ENCODE measurements around the gene CDH23. TPM values are rescaled to one million over a fixed set of nuclear protein-coding genes. Genes with fewer than 3 reads are reported as not detected.

Gene CDH23
- total and polyA plus RNA-seq, 2 donors from 2014 or later, result 1.1 to 6.4 TPM

DNA sequence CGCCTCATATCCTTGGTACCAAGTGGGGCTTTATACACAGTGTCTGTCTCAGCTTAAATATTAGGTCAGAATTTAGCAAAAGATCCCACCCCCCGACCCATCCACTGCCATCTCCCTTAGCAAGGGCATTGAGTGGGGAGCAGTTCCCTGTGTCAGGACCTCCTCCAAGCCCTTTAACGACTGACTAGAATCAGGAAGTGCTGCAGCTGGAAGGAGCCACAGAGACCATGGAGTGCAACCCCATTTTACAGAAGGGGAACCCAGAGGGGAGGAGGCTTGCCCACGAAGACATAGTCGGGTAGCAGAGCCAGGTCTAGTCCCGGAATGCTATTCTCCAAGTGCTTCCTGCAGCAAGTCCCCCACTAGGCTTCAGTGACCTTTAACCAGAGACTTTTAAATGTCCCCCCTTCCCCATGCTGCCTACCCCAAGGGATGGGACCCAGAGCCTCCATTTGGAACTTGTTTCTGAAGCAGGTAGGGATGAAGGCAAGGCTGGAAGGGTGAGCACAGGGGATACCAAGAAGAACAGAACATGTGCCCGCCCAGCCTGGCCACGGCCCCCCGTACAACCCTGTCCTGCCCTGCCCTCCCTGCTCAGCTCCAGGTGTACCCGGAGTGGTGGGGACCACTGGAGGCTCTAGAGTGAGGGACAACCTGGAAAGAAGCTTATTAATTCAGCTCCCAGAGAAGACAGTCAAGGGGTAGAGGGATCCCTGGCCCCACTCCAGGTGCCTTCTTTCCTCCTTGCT is 281.5 kb downstream of the CDH23 start:
- no peaks in the 10 kb centered on the region for H3K27me3 ChIP-seq (ENCODE audit: control insufficient read depth, insufficient read depth, low read length)
- H3K9me3 ChIP-seq (ENCODE audit: control insufficient read depth in 2 of 3, insufficient read depth in 1 of 3, low read length in 3 of 3), result no peaks in the 10 kb centered on the region
- no peak overlapping the region for H3K27ac ChIP-seq (ENCODE audit: low read depth in 2 of 2, low read length in 2 of 2)
- FAIRE-seq (no peak), DNase-seq (no peak)
- no peak overlapping the region for H3K4me3 ChIP-seq (ENCODE audit: low read length in 3 of 3)
- TF ChIP-seq, protein P1, sequence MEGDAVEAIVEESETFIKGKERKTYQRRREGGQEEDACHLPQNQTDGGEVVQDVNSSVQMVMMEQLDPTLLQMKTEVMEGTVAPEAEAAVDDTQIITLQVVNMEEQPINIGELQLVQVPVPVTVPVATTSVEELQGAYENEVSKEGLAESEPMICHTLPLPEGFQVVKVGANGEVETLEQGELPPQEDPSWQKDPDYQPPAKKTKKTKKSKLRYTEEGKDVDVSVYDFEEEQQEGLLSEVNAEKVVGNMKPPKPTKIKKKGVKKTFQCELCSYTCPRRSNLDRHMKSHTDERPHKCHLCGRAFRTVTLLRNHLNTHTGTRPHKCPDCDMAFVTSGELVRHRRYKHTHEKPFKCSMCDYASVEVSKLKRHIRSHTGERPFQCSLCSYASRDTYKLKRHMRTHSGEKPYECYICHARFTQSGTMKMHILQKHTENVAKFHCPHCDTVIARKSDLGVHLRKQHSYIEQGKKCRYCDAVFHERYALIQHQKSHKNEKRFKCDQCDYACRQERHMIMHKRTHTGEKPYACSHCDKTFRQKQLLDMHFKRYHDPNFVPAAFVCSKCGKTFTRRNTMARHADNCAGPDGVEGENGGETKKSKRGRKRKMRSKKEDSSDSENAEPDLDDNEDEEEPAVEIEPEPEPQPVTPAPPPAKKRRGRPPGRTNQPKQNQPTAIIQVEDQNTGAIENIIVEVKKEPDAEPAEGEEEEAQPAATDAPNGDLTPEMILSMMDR (IDR thresholded peaks at IDR 0.05; ENCODE audit: borderline replicate concordance, extremely low read depth, insufficient read depth), result no peak
- intact Hi-C loops (cut with DNase I), result no loop called here
- no peak overlapping the region for H3K9ac ChIP-seq (ENCODE audit: low read length in 3 of 3)
- no peaks in the 10 kb centered on the region for H3K36me3 ChIP-seq (ENCODE audit: control insufficient read depth in 2 of 3, insufficient read depth in 3 of 3, low read length in 3 of 3)
- no peaks in the 10 kb centered on the region for H3K4me1 ChIP-seq (ENCODE audit: control insufficient read depth in 2 of 3, insufficient read depth in 2 of 3, low read depth in 1 of 3, low read length in 3 of 3)

DNA sequence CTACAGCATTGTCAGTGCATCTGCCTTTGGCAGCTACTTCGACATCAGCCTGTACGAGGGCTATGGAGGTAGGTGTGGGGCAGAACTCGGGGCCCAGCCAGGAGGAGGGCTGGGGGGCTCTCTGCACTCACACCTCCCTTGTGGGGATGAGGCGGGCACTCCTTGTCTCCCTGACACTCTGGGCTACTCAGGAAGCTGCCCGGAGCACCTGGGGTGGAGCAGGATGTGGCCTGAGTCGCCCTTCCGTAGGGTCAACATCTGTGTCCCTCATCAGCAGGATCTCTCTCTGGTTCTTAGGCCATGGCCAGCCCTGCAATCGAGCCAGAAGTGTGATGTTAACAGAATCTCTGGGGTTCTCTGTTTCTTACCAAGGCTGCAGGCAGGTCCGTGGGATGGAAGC is 282.7 kb downstream of the CDH23 start:
- Histone ChIP-seq H3K9ac (ENCODE audit: low read length in 3 of 3) (no peak overlapping the region), H3K27ac (ENCODE audit: low read depth in 2 of 2, low read length in 2 of 2) (no peak overlapping the region), H3K27me3 (ENCODE audit: control insufficient read depth, insufficient read depth, low read length) (no peaks in the 10 kb centered on the region), H3K4me3 (ENCODE audit: low read length in 3 of 3) (no peak overlapping the region), H3K4me1 (ENCODE audit: control insufficient read depth in 2 of 3, insufficient read depth in 2 of 3, low read depth in 1 of 3, low read length in 3 of 3) (no peaks in the 10 kb centered on the region), H3K36me3 (ENCODE audit: control insufficient read depth in 2 of 3, insufficient read depth in 3 of 3, low read length in 3 of 3) (no peaks in the 10 kb centered on the region), H3K9me3 (ENCODE audit: control insufficient read depth in 2 of 3, insufficient read depth in 1 of 3, low read length in 3 of 3) (no peaks in the 10 kb centered on the region)
- DNase-seq, result no peak
- FAIRE-seq, result no peak
- intact Hi-C loops (cut with DNase I), result no loop called here
- TF ChIP-seq, protein P1 (IDR thresholded peaks at IDR 0.05; ENCODE audit: borderline replicate concordance, extremely low read depth, insufficient read depth), result no peak

DNA sequence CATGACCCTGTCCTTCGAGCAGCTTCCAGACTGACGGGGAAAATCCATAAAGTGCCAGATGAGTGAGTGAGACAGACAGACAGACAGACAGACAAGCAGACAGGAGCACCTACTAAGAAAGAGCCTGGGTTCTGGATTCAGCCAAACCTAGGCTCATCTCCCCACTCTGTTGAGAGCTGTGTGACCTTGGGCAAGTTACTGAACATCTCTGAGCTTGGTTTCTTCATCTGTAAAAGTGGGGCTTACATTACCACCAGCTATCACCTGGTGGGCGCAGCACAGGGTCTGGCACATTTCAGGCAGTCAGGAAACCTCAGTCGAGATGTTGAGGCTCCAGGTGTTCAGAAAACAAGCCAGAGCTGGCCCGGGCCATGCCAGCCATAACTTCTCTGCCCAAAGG is 285.3 kb downstream of the CDH23 start:
- Histone ChIP-seq H3K27ac (ENCODE audit: low read depth in 2 of 2, low read length in 2 of 2) (no peak overlapping the region), H3K4me1 (ENCODE audit: control insufficient read depth in 2 of 3, insufficient read depth in 2 of 3, low read depth in 1 of 3, low read length in 3 of 3) (no peaks in the 10 kb centered on the region), H3K4me3 (ENCODE audit: low read length in 3 of 3) (no peak overlapping the region), H3K36me3 (ENCODE audit: control insufficient read depth in 2 of 3, insufficient read depth in 3 of 3, low read length in 3 of 3) (no peaks in the 10 kb centered on the region), H3K9me3 (ENCODE audit: control insufficient read depth in 2 of 3, insufficient read depth in 1 of 3, low read length in 3 of 3) (no peaks in the 10 kb centered on the region), H3K9ac (ENCODE audit: low read length in 3 of 3) (no peak overlapping the region), H3K27me3 (ENCODE audit: control insufficient read depth, insufficient read depth, low read length) (no peaks in the 10 kb centered on the region)
- intact Hi-C loops (cut with DNase I), result no loop called here
- FAIRE-seq (no peak), DNase-seq (no peak)
- TF ChIP-seq, protein P1 (IDR thresholded peaks at IDR 0.05; ENCODE audit: borderline replicate concordance, extremely low read depth, insufficient read depth), result no peak

DNA sequence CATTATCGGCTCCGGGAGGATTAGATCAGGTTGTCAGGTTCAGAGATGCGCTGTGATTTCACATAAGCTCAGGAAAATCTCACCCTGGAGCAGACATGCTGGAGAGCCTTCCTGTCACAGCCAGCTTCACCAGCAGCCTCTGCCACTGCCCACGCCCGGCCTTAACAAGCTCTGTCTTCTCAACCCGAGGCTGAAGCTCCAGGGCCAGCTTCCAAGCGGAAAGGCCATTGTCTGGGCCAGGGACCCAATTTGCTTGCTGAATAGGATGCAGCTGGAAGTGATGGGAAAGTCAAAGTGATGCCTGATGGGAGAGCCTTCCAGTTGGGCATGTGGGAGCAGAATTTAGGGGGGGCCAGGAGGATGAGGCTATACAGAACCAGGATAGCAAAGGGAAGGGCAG is 286.6 kb downstream of the CDH23 start:
- intact Hi-C loops (cut with DNase I), result no loop called here
- no peaks in the 10 kb centered on the region for H3K4me1 ChIP-seq (ENCODE audit: control insufficient read depth in 2 of 3, insufficient read depth in 2 of 3, low read depth in 1 of 3, low read length in 3 of 3)
- no peak overlapping the region for H3K4me3 ChIP-seq (ENCODE audit: low read length in 3 of 3)
- TF ChIP-seq, protein P1 (IDR thresholded peaks at IDR 0.05; ENCODE audit: borderline replicate concordance, extremely low read depth, insufficient read depth), result no peak
- no peaks in the 10 kb centered on the region for H3K27me3 ChIP-seq (ENCODE audit: control insufficient read depth, insufficient read depth, low read length)
- H3K9me3 ChIP-seq (ENCODE audit: control insufficient read depth in 2 of 3, insufficient read depth in 1 of 3, low read length in 3 of 3), result no peaks in the 10 kb centered on the region
- DNase-seq (no peak), FAIRE-seq (no peak)
- H3K36me3 ChIP-seq (ENCODE audit: control insufficient read depth in 2 of 3, insufficient read depth in 3 of 3, low read length in 3 of 3), result no peaks in the 10 kb centered on the region
- H3K9ac ChIP-seq (ENCODE audit: low read length in 3 of 3), result no peak overlapping the region
- no peak overlapping the region for H3K27ac ChIP-seq (ENCODE audit: low read depth in 2 of 2, low read length in 2 of 2)

Data from kidney (tissue), 14 donors.